Gastroesophageal sphincter (tissue), 3 donors: ENCODE results near the gene NCK2.

Experiments
- EP300 ChIP-seq: sonication (generic); formaldehyde crosslinking; IDR thresholded peaks from one replicate; pipeline ENCODE4 v1.6.1; 2017; ENCODE audit warnings: antibody characterized with exemption, mild to moderate bottlenecking
- POLR2A ChIP-seq, 2 donors: fragments of 450-650 bp; IDR thresholded peaks; one replicate each; pipeline ENCODE4 v1.6.1; 2017; ENCODE audit warnings: antibody characterized with exemption in 2 of 2, mild to moderate bottlenecking in 2 of 2, moderate library complexity in 1 of 2
- POLR2AphosphoS5 ChIP-seq: sonication (generic); formaldehyde crosslinking; IDR thresholded peaks from one replicate; pipeline ENCODE4 v1.6.1; 2017; ENCODE audit warnings: antibody characterized with exemption
- TF ChIP-seq, protein P1 (sequence below), 4 experiments: fragments of 200-600 bp in 2 of 4; fragments of 450-650 bp in 2 of 4; sonication (generic) in 1 of 4; IDR thresholded peaks; one replicate each; pipeline ENCODE4 v1.5.1; 2017 to 2019; ENCODE audit warnings: antibody characterized with exemption in 4 of 4, mild to moderate bottlenecking in 2 of 4, moderate library complexity in 2 of 4

DNA sequence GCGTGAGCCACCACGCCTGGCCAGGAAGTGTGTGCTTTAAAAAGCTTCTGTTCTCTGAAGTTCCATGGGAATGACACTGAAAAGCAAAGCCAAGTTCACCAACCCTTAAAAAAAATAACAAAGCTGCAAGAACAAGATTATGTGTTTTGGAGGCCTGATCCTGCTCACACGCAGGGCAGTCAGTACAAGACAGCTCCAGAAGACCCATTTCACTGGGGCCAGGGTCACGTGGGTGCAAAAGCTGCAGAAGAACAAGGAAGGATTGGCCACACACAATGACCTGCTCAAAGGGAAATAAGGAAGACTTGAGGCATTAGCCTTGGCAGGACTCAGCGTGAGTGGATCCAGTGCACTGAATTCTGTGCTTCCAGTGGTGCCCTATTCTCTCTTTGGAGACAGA, 187.9 kb downstream of the NCK2 start:
- TF ChIP-seq, protein P1, sequence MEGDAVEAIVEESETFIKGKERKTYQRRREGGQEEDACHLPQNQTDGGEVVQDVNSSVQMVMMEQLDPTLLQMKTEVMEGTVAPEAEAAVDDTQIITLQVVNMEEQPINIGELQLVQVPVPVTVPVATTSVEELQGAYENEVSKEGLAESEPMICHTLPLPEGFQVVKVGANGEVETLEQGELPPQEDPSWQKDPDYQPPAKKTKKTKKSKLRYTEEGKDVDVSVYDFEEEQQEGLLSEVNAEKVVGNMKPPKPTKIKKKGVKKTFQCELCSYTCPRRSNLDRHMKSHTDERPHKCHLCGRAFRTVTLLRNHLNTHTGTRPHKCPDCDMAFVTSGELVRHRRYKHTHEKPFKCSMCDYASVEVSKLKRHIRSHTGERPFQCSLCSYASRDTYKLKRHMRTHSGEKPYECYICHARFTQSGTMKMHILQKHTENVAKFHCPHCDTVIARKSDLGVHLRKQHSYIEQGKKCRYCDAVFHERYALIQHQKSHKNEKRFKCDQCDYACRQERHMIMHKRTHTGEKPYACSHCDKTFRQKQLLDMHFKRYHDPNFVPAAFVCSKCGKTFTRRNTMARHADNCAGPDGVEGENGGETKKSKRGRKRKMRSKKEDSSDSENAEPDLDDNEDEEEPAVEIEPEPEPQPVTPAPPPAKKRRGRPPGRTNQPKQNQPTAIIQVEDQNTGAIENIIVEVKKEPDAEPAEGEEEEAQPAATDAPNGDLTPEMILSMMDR (IDR thresholded peaks at IDR 0.05), result no peak
- TF ChIP-seq EP300, result no peak
- no peak for TF ChIP-seq POLR2AphosphoS5
- TF ChIP-seq POLR2A (IDR thresholded peaks at IDR 0.05), result no peak
